A549 (cell line): ENCODE measurements around the gene PIGL. TPM values are rescaled to one million over a fixed set of nuclear protein-coding genes. Genes with fewer than 3 reads are reported as not detected.

Experiments
- ATAC-seq, 2 experiments: fragments of 200-7000 bp in 1 of 2; fragments of >200 bp in 1 of 2; cut with Nextera tagmentation in 1 of 2; cut with Tn5 transposase in 1 of 2; 3 replicates each; pipeline versions ENCODE4 v1.8.0 to v1.9.1; 2018 to 2020; ENCODE audit warnings: mild to moderate bottlenecking in 1 of 2, moderate library complexity in 1 of 2
- CTCF ChIA-PET: fragments of 300-600 bp; sonication (Branson Sonifier 250); formaldehyde crosslinking; extraction: SDS; loops from one replicate; lab custom pipeline; 2021; ENCODE audit warnings: antibody characterized with exemption, inconsistent platforms; lab: Yijun Ruan, JAX
- POLR2A ChIA-PET: fragments of 350-600 bp; formaldehyde crosslinking; extraction: SDS; loops from one replicate; lab custom pipeline; 2021; ENCODE audit warnings: antibody characterized with exemption, inconsistent platforms; lab: Yijun Ruan, JAX
- DNase-seq, 2 experiments: peaks; one replicate each; pipeline versions ENCODE4 v3.0.0 to v3.0.0-alpha.2; 2011 to 2016; ENCODE audit warnings: low read depth in 1 of 2, low spot score in 1 of 2
- FAIRE-seq: peaks from 2 replicates; lab custom pipeline; 2011; peaks lifted over from hg19 to GRCh38; lab: Jason Lieb, UNC
- H3K27ac ChIP-seq, 2 experiments: fragments of >200 bp; sonication (Bioruptor Twin); formaldehyde crosslinking; 3 replicates each; pipeline ENCODE4 v1.5.1; 2016 to 2017
- H3K4me1 ChIP-seq: fragments of >200 bp; sonication (Bioruptor Twin); formaldehyde crosslinking; 3 replicates; pipeline ENCODE4 v1.6.1; 2016
- H3K4me2 ChIP-seq: fragments of >200 bp; sonication (Bioruptor Twin); formaldehyde crosslinking; 3 replicates; pipeline ENCODE4 v1.6.1; 2016
- H3K4me3 ChIP-seq: fragments of >200 bp; sonication (Bioruptor Twin); formaldehyde crosslinking; 3 replicates; pipeline ENCODE4 v1.5.1; 2016
- H3K9me3 ChIP-seq: fragments of >200 bp; sonication (Bioruptor Twin); formaldehyde crosslinking; 3 replicates; pipeline ENCODE4 v1.6.1; 2016
- CHD2 ChIP-seq: fragments of 150-350 bp; IDR thresholded peaks from 2 replicates; pipeline ENCODE4 v1.6.1; 2014; ENCODE audit warnings: low read length; ENCODE audit not compliant: partially characterized antibody
- CHD4 ChIP-seq: fragments of 200-600 bp; sonication (generic); IDR thresholded peaks from 2 replicates; pipeline ENCODE4 v1.6.1; 2016; ENCODE audit warnings: antibody characterized with exemption, mild to moderate bottlenecking, borderline replicate concordance
- E2F6 ChIP-seq: IDR thresholded peaks from 2 replicates; pipeline ENCODE4 v1.6.1; 2012; ENCODE audit warnings: low read depth, borderline replicate concordance
- EHF ChIP-seq: fragments of 250-450 bp; sonication (Bioruptor Pico); IDR thresholded peaks from 2 replicates; pipeline ENCODE4 v1.5.0; 2020; ENCODE audit warnings: mild to moderate bottlenecking
- ELK1 ChIP-seq: fragments of 150-350 bp; IDR thresholded peaks from 2 replicates; pipeline ENCODE4 v1.6.1; 2014; ENCODE audit warnings: low read depth, mild to moderate bottlenecking, low read length
- ESRRA ChIP-seq: fragments of 150-350 bp; IDR thresholded peaks from 2 replicates; pipeline ENCODE4 v1.6.1; 2014; ENCODE audit warnings: mild to moderate bottlenecking, low read length, borderline replicate concordance
- FOSB ChIP-seq: fragments of 250-450 bp; sonication (Bioruptor Pico); IDR thresholded peaks from 2 replicates; pipeline ENCODE4 v1.5.0; 2020; ENCODE audit warnings: mild to moderate bottlenecking, moderate library complexity
- FOSL2 ChIP-seq, 2 experiments: fragments of 450-650 bp in 1 of 2; fragments of >200 bp in 1 of 2; sonication (Bioruptor Twin) in 1 of 2; formaldehyde crosslinking; IDR thresholded peaks; 2 replicates each; pipeline versions ENCODE4 v1.5.0 to v1.6.1; 2016 to 2020; ENCODE audit warnings: mild to moderate bottlenecking in 1 of 2, moderate library complexity in 1 of 2
- FOXS1 ChIP-seq: fragments of 250-450 bp; sonication (Bioruptor Pico); IDR thresholded peaks from 2 replicates; pipeline ENCODE4 v1.5.0; 2020; ENCODE audit warnings: mild to moderate bottlenecking, moderate library complexity
- GATA3 ChIP-seq: IDR thresholded peaks from 2 replicates; pipeline ENCODE4 v1.6.1; 2012; ENCODE audit warnings: borderline replicate concordance
- HDAC2 ChIP-seq: fragments of 200-600 bp; sonication (generic); IDR thresholded peaks from 2 replicates; pipeline ENCODE4 v1.6.1; 2016
- HES2 ChIP-seq: fragments of >200 bp; sonication (Bioruptor Twin); formaldehyde crosslinking; IDR thresholded peaks from 2 replicates; pipeline ENCODE4 v1.6.1; 2016
- HMGXB4 ChIP-seq: fragments of 250-450 bp; sonication (Bioruptor Pico); IDR thresholded peaks from 2 replicates; pipeline ENCODE4 v1.5.0; 2021; ENCODE audit warnings: mild to moderate bottlenecking, moderate library complexity, borderline replicate concordance
- HOXB13 ChIP-seq: fragments of 250-450 bp; sonication (Bioruptor Pico); IDR thresholded peaks from 2 replicates; pipeline ENCODE4 v1.5.0; 2020; ENCODE audit warnings: low read depth, mild to moderate bottlenecking, moderate library complexity
- JUNB ChIP-seq: fragments of >200 bp; sonication (Bioruptor Twin); formaldehyde crosslinking; IDR thresholded peaks from 2 replicates; pipeline ENCODE4 v1.6.1; 2016
- KDM5A ChIP-seq: fragments of 200-600 bp; sonication (generic); IDR thresholded peaks from 2 replicates; pipeline ENCODE4 v1.6.1; 2016; ENCODE audit warnings: antibody characterized with exemption, mild to moderate bottlenecking
- MAFK ChIP-seq: fragments of 450-650 bp; IDR thresholded peaks from 2 replicates; pipeline ENCODE4 v1.6.1; 2014; ENCODE audit not compliant: partially characterized antibody
- MAX ChIP-seq: IDR thresholded peaks from 2 replicates; pipeline ENCODE4 v1.6.1; 2012
- MYC ChIP-seq: IDR thresholded peaks from 2 replicates; pipeline ENCODE4 v1.6.1; 2012; ENCODE audit warnings: mild to moderate bottlenecking, inconsistent platforms, low read length, improper control_type of control experiment, borderline replicate concordance
- PHF8 ChIP-seq: fragments of 200-600 bp; sonication (generic); IDR thresholded peaks from 2 replicates; pipeline ENCODE4 v1.6.1; 2016; ENCODE audit warnings: low read depth, mild to moderate bottlenecking, antibody characterized with exemption, moderate library complexity, borderline replicate concordance
- RNF2 ChIP-seq: fragments of 200-600 bp; sonication (generic); IDR thresholded peaks from 2 replicates; pipeline ENCODE4 v1.6.1; 2016; ENCODE audit warnings: low read depth, mild to moderate bottlenecking, antibody characterized with exemption, moderate library complexity, borderline replicate concordance
- SMC3 ChIP-seq: fragments of >200 bp; sonication (Bioruptor Twin); formaldehyde crosslinking; IDR thresholded peaks from 3 replicates; pipeline ENCODE4 v1.6.1; 2018; ENCODE audit warnings: inconsistent platforms
- ZC3H11A ChIP-seq: fragments of 450-650 bp; IDR thresholded peaks from 2 replicates; pipeline ENCODE4 v1.6.1; 2014; ENCODE audit warnings: antibody characterized with exemption, mild to moderate bottlenecking
- ZNF302 ChIP-seq: fragments of 250-450 bp; sonication (Bioruptor Pico); IDR thresholded peaks from 2 replicates; pipeline ENCODE4 v1.9.0; 2021; ENCODE audit warnings: inconsistent platforms, mild to moderate bottlenecking, moderate library complexity
- ZSCAN20 ChIP-seq: fragments of 250-450 bp; sonication (Bioruptor Pico); IDR thresholded peaks from 2 replicates; pipeline ENCODE4 v1.8.0; 2022; ENCODE audit warnings: mild to moderate bottlenecking, moderate library complexity
- WGBS: methylation state at CpG from one replicate; pipeline ENCODE4 v1.1.6; 2017; ENCODE audit errors: missing lambda C conversion rate; 5-methylcytosine and 5-hydroxymethylcytosine counted together
- polyA plus RNA-seq, 4 experiments: library from polyadenylated mRNA; depleted of rRNA in 3 of 4; stranded (reverse); fragments of >200 nt; fragmentation: RNase III in 1 of 4; extraction: RNeasy Plus Mini Kit Qiagen cat#74134 plus additional on column Dnase treatment in 1 of 4; gene quantifications; 2 replicates in 3 of 4; 3 replicates in 1 of 4; pipeline ENCODE4 v1.2.3, GENCODE V29; 2011 to 2017

The PIGL gene
- polyA plus RNA-seq, 2 of the 4 experiments (the other 2 are of a cell fraction) = 27.5 to 35.1 TPM

- peak; percentile 64 to 67 for DNase-seq
- FAIRE-seq = peak; percentile 94
- POLR2A ChIA-PET = interaction anchor here (0.7 kb wide), 1 partner anchor 56 kb away, joined by 4 read pairs; no protein-coding TSS in a partner anchor
- H3K9me3 ChIP-seq = no peaks in the 10 kb centered on the region
- H3K4me1 ChIP-seq = peaks cover 39% of the 10 kb centered on the region
- H3K4me2 ChIP-seq = peak overlapping the region; percentile 79
- 0 out of 3 replicates have a peak overlapping the region, but pooled peaks have one; percentile 5 for H3K4me3 ChIP-seq
- CTCF ChIA-PET = interaction anchor here (0.7 to 2.8 kb wide), 8 partner anchors 9 to 1639 kb away, joined by 3 to 16 read pairs (median 4); partner anchors contain the start of gene CENPV
- 37% methylated on average over 11 of the region's 11 CpGs for WGBS
- peak overlapping the region; percentile 62 to 79 for H3K27ac ChIP-seq
- ATAC-seq = peak; percentile 87 to 88
- TF ChIP-seq ZNF302 (CRISPR knock-in tag) (no peak), HDAC2 (no peak), GATA3 (peak; percentile 10; the same call in 1 of the 2 replicates), E2F6 (0 out of 2 replicates have a peak, but pooled peaks have one; percentile 27), JUNB (peak; percentile 46; the same call in 1 of the 2 replicates), MAFK (no peak), FOSL2 (IDR thresholded peaks at IDR 0.05) (peak; percentile 39; the same call in 1 of the 2 replicates), FOSL2 (CRISPR knock-in tag; IDR thresholded peaks at IDR 0.05) (peak; percentile 75), CHD2 (no peak), MAX (0 out of 2 replicates have a peak, but pooled peaks have one; percentile 44), ZC3H11A (no peak), SMC3 (no peak), FOXS1 (CRISPR knock-in tag) (peak; percentile 90; the same call in 1 of the 2 replicates)
Observed at GRCh38 chr17:16329519-16330271, 112.7 kb downstream of the PIGL start.

GRCh38 chr17:16338391-16338790 lies 121.4 kb downstream of the PIGL start:
- peaks cover 19% of the 10 kb centered on the region for H3K4me1 ChIP-seq
- no peak for DNase-seq
- CTCF ChIA-PET = interaction anchor here (0.9 to 10.4 kb wide), 9 partner anchors 9 to 183 kb away, joined by 3 to 85 read pairs (median 5); partner anchors contain the start of gene CENPV
- H3K4me3 ChIP-seq = no peak overlapping the region
- POLR2A ChIA-PET = interaction anchor here (0.9 to 1.0 kb wide), 2 partner anchors 42 to 52 kb away, joined by 3 read pairs; partner anchors contain the start of gene UBB
- H3K27ac ChIP-seq = no peak overlapping the region
- H3K4me2 ChIP-seq = no peak overlapping the region
- TF ChIP-seq CHD4 (no peak), EHF (CRISPR knock-in tag) (no peak), RNF2 (no peak), ESRRA (no peak), FOSB (CRISPR knock-in tag) (no peak), MYC (no peak)
- peaks cover 7% of the 10 kb centered on the region; the same call in 2 of the 3 replicates for H3K9me3 ChIP-seq
- no peak for FAIRE-seq
- WGBS = 81% methylated on average over 3 of the region's 3 CpGs
- no peak for ATAC-seq

GRCh38 chr17:16339402-16339801 lies 122.4 kb downstream of the PIGL start:
- FAIRE-seq (no peak), DNase-seq (no peak), ATAC-seq (no peak)
- H3K4me2 ChIP-seq = no peak overlapping the region
- POLR2A ChIA-PET = interaction anchor here (0.7 to 1.1 kb wide), 2 partner anchors 8 to 38 kb away, joined by 3 to 4 read pairs; no protein-coding TSS in a partner anchor
- H3K27ac ChIP-seq = peak overlapping the region in 1 of 2 experiments; percentile 75; a peak in 3 of 6 replicates
- TF ChIP-seq PHF8 (no peak), HMGXB4 (CRISPR knock-in tag) (no peak), MYC (no peak), ELK1 (no peak), HOXB13 (CRISPR knock-in tag) (no peak), HES2 (no peak), ZSCAN20 (CRISPR knock-in tag) (no peak), KDM5A (no peak)
- CTCF ChIA-PET = interaction anchor here (0.6 to 10.4 kb wide), 7 partner anchors 10 to 182 kb away, joined by 3 to 85 read pairs (median 10); partner anchors contain the start of gene CENPV
- 95% methylated on average over 1 of the region's 1 CpG for WGBS
- no peak overlapping the region for H3K4me3 ChIP-seq
- H3K9me3 ChIP-seq = peaks cover 7% of the 10 kb centered on the region; the same call in 2 of the 3 replicates
- H3K4me1 ChIP-seq = peaks cover 13% of the 10 kb centered on the region
